SU-DHL-6 (cell line): Measurements from ENCODE around the gene POU6F2.

Experiments used
- H2AFZ ChIP-seq: fragments of 200-600 bp; sonication (generic); 2 replicates; pipeline ENCODE4 v1.6.1; 2014; ENCODE audit warnings: low read depth, mild to moderate bottlenecking, moderate library complexity, mixed read lengths, antibody characterized with exemption, low read length; ENCODE audit not compliant: severe bottlenecking
- H3F3A ChIP-seq: fragments of 200-600 bp; shearing (Covaris generic); 2 replicates; pipeline ENCODE4 v1.6.0; 2016; ENCODE audit warnings: antibody characterized with exemption, mild to moderate bottlenecking; ENCODE audit not compliant: insufficient read depth
- H3K27ac ChIP-seq: fragments of 200-600 bp; sonication (generic); 2 replicates; pipeline ENCODE4 v1.5.1; 2016; ENCODE audit warnings: low read depth, mild to moderate bottlenecking, low read length, moderate library complexity, mixed read lengths
- H3K27me3 ChIP-seq: fragments of 200-600 bp; sonication (generic), shearing (Covaris generic); 2 replicates; pipeline ENCODE4 v1.6.0; 2014; ENCODE audit warnings: mild to moderate bottlenecking, low read length
- H3K36me3 ChIP-seq: fragments of 200-600 bp; sonication (generic); 2 replicates; pipeline ENCODE4 v1.6.1; 2014; ENCODE audit warnings: mild to moderate bottlenecking, low read length, mixed read lengths
- H3K4me2 ChIP-seq: fragments of 300-600, 200-600 bp; shearing (Covaris generic), sonication (generic); 2 replicates; pipeline ENCODE4 v1.6.0; 2014; ENCODE audit warnings: low read length, low read depth, mild to moderate bottlenecking; ENCODE audit not compliant: poor library complexity, severe bottlenecking
- H3K4me3 ChIP-seq: fragments of 200-600 bp; sonication (generic); 2 replicates; pipeline ENCODE4 v1.5.1; 2014; ENCODE audit warnings: antibody characterized with exemption, low read length, mild to moderate bottlenecking, mixed read lengths; ENCODE audit not compliant: insufficient read depth, poor library complexity, severe bottlenecking
- H3K79me2 ChIP-seq: fragments of 200-600 bp; sonication (generic); 2 replicates; pipeline ENCODE4 v1.6.1; 2014; ENCODE audit warnings: mild to moderate bottlenecking, low read length, moderate library complexity; ENCODE audit not compliant: insufficient read depth
- H3K9ac ChIP-seq: fragments of 200-600 bp; sonication (generic); 2 replicates; pipeline ENCODE4 v1.7.0; 2014; ENCODE audit warnings: mild to moderate bottlenecking, low read length
- H3K9me2 ChIP-seq: fragments of 200-600 bp; sonication (generic); replicated peaks from 2 replicates; pipeline ENCODE4 v1.6.1; 2014; ENCODE audit warnings: low read length; ENCODE audit not compliant: insufficient read depth
- H3K9me3 ChIP-seq: fragments of 200-600 bp; sonication (generic); 2 replicates; pipeline ENCODE4 v1.6.1; 2014; ENCODE audit warnings: low read length, mixed read lengths; ENCODE audit not compliant: insufficient read depth
- H4K20me1 ChIP-seq: fragments of 200-600 bp; sonication (generic); 2 replicates; pipeline ENCODE4 v1.6.1; 2014; ENCODE audit warnings: low read depth, mild to moderate bottlenecking, antibody characterized with exemption, low read length, moderate library complexity, mixed read lengths
- CTCF ChIP-seq: fragments of 200-600 bp; sonication (generic); IDR thresholded peaks from one replicate; pipeline ENCODE4 v1.5.1; 2017; ENCODE audit warnings: antibody characterized with exemption, mild to moderate bottlenecking, low read length, moderate library complexity; ENCODE audit not compliant: insufficient read depth, poor library complexity, severe bottlenecking
- EZH2phosphoT487 ChIP-seq: fragments of 200-600 bp; sonication (generic), shearing (Covaris generic); conservative IDR thresholded peaks from 2 replicates; pipeline ENCODE4 v1.6.1; 2018; ENCODE audit warnings: mild to moderate bottlenecking, antibody characterized with exemption, low read length, moderate library complexity, mixed read lengths

The POU6F2 gene

GRCh38 chr7:39333701-39334100, 356.0 kb downstream of the POU6F2 start:
- no peaks in the 10 kb centered on the region for H3K36me3 ChIP-seq
- no peaks in the 10 kb centered on the region for H4K20me1 ChIP-seq
- H3K27ac ChIP-seq, result no peak overlapping the region
- TF ChIP-seq CTCF (no peak), EZH2phosphoT487 (no peak)
- no peaks in the 10 kb centered on the region for H3K9me3 ChIP-seq
- H3K27me3 ChIP-seq, result no peaks in the 10 kb centered on the region
- H2AFZ ChIP-seq, result no peak overlapping the region
- no peak overlapping the region for H3K4me2 ChIP-seq
- H3K9ac ChIP-seq, result no peak overlapping the region
- H3K9me2 ChIP-seq, result no peaks in the 10 kb centered on the region
- no peaks in the 10 kb centered on the region for H3F3A ChIP-seq
- H3K79me2 ChIP-seq, result no peaks in the 10 kb centered on the region
- H3K4me3 ChIP-seq, result no peak overlapping the region

DNA sequence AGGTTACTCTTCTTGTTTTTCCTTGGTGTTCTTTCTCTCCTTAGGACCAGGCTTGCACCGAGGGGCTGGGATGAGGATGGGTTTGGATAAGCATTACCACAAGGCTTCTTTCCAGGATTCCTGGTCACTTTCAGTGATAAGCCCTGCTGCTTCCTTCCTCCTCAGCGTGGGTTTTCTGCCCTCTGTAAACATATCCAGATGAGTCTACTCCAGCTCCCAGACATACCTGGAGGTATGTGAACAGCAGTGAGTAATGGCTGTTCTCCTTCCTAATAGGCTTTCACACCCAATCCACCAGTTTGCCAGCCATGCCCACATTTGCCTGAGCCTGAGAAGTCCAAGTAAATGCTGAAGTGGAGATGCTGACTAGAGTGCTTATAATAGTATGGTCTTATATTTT, 358.7 kb downstream of the POU6F2 start:
- no peaks in the 10 kb centered on the region for H4K20me1 ChIP-seq
- H2AFZ ChIP-seq, result no peak overlapping the region
- no peaks in the 10 kb centered on the region for H3K27me3 ChIP-seq
- H3K9ac ChIP-seq, result no peak overlapping the region
- no peaks in the 10 kb centered on the region for H3K9me2 ChIP-seq
- H3F3A ChIP-seq, result no peaks in the 10 kb centered on the region
- H3K79me2 ChIP-seq, result no peaks in the 10 kb centered on the region
- no peak overlapping the region for H3K4me3 ChIP-seq
- no peaks in the 10 kb centered on the region for H3K36me3 ChIP-seq
- no peaks in the 10 kb centered on the region for H3K9me3 ChIP-seq
- H3K4me2 ChIP-seq, result no peak overlapping the region
- TF ChIP-seq CTCF (no peak), EZH2phosphoT487 (no peak)
- no peak overlapping the region for H3K27ac ChIP-seq

DNA sequence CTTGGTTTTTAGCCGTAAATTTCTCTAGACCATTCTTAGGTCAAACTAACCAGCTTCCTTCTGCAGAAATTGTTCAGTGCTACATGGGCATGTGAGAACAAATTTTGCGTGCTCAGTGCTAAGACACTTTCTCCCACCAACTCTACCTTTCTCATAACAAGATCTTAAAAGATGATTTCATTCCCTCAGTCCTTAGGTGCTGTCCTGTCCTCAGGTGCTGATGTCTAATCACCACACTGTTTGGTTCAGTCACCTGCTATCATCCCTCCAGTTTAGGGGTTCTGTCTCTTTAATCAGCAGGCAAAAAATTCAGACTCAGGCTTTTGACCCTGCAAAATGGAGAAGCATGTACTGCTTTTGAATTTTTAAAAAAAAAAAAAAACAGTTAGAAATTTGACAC, 361.0 kb downstream of the POU6F2 start:
- no peaks in the 10 kb centered on the region for H3K27me3 ChIP-seq
- no peaks in the 10 kb centered on the region for H3K9me3 ChIP-seq
- no peak overlapping the region for H2AFZ ChIP-seq
- H3K4me3 ChIP-seq, result no peak overlapping the region
- no peaks in the 10 kb centered on the region for H3F3A ChIP-seq
- no peaks in the 10 kb centered on the region for H3K9me2 ChIP-seq
- TF ChIP-seq EZH2phosphoT487 (no peak), CTCF (no peak)
- no peak overlapping the region for H3K9ac ChIP-seq
- H4K20me1 ChIP-seq, result no peaks in the 10 kb centered on the region
- H3K36me3 ChIP-seq, result no peaks in the 10 kb centered on the region
- no peak overlapping the region for H3K27ac ChIP-seq
- no peak overlapping the region for H3K4me2 ChIP-seq
- H3K79me2 ChIP-seq, result no peaks in the 10 kb centered on the region

DNA sequence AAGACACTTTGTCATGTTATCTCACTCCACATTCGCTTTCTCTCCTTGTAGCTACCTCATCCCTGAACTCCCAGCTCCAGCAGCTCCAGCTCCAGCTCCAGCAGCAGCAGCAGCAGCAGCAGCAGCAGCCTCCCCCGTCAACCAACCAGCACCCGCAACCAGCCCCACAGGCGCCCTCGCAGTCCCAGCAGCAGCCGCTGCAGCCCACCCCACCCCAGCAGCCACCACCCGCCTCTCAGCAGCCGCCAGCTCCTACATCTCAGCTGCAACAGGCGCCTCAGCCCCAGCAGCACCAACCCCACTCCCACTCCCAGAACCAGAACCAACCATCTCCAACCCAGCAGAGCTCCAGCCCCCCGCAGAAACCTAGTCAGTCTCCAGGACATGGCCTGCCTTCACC, 361.9 kb downstream of the POU6F2 start:
- TF ChIP-seq CTCF (no peak), EZH2phosphoT487 (no peak)
- Histone ChIP-seq H4K20me1 (no peaks in the 10 kb centered on the region), H2AFZ (no peak overlapping the region), H3K27me3 (no peaks in the 10 kb centered on the region), H3K4me2 (no peak overlapping the region), H3K9me3 (no peaks in the 10 kb centered on the region), H3K36me3 (no peaks in the 10 kb centered on the region), H3F3A (no peaks in the 10 kb centered on the region), H3K4me3 (no peak overlapping the region), H3K27ac (no peak overlapping the region), H3K9ac (no peak overlapping the region), H3K79me2 (no peaks in the 10 kb centered on the region), H3K9me2 (no peaks in the 10 kb centered on the region)
